NCI-H1048 (cell line): ENCODE data around the gene SEH1L.
"Not testable (repeated sequence)": the region's sequence is repeated elsewhere in the genome, so short reads cannot be mapped to it uniquely, and the experiment has no call there.

Experiments
- DNase-seq: peaks from one replicate; lab custom pipeline; 2025; lab: John Stamatoyannopoulos, UW

The SEH1L gene

DNA sequence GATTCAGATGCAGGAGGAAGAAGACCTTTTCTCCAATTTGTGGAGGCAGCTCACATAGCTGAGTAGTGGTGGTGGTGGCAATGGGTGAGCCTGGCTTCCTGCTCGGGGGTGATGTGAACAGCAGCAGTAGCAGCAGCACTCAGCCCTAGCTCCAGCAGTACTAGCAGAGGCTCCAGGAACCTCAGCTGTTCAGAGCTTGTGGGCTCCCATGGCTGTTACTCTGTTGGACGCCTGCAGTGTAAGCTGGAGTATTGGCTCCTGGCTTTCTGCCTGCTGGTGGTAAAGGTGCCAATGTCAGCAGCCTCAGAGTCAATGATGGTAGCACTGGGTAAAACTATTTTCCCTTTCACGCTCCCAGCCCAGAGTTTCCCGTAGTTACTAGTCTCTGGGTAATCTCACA lies 3.1 kb upstream of the SEH1L start:
- DNase-seq, result no peak

DNA sequence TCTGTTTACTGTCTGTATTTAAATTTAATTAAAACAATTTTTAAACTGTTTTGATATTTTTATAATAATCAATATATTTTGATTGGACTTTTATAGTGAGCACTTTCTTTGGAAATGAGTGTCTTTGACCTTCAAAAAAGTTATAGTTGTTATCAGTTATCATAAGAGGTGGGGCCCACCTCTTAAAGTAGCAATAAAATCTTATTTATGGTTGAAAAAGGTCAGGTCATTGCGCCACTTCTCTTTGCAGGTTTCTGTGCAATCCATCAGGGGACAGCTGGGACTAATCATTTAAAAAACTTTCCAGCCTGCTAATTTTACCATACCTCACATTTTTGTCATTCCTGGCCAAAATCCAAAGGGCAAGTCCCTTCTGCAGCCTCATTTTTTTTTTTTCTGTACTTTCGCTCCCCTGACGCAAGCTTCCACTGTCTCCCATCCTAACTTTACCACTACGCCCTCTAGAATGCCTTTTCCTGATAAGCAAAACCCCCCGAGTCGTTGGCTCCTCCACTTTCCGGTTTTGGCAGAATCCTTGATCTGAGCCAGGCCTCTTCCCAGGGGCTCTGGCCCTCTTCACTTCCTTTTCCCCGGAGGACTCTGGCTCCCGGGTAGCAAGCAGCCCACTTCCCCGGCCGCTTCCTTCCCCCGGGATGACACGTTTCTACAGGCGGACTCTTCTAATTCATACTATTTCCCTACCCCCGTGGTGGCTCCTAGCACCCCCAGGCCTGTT lies 1.1 kb upstream of the SEH1L start:
- no peak for DNase-seq

DNA sequence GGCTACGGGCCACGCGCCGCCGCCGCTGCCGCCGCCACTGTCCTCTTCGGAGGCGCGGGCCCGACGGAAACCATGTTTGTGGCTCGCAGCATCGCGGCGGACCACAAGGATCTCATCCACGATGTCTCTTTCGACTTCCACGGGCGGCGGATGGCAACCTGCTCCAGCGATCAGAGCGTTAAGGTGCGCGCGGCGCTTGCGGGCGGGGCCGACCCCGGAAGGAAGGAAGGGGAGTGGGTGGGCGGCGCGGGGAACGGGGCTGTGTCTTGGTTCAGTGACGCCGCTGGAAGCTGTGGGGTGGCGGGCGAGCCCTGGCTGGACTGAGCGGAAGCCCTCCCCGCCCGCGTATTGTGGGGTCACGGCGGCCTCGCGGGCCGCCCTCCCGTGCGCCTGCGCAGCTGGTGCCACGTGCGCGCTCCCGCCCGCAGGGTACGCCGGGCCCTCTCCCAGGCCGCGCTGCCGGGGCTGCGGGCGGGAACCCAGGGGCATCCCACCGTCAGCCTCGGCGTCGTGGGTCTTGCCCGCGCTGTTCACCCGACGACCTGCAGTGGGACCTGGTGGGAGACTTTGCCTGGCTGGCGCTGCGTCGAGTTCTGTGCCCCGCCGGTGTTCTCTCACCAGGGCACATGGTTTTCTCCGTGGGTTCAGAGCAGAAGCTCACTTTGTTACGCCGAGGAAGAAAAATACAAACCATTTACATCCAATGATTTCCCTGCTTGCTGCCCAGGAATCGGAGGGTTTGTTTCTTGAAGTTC lies 416 bp downstream of the SEH1L start:
- DNase-seq, result peak; percentile 58

DNA sequence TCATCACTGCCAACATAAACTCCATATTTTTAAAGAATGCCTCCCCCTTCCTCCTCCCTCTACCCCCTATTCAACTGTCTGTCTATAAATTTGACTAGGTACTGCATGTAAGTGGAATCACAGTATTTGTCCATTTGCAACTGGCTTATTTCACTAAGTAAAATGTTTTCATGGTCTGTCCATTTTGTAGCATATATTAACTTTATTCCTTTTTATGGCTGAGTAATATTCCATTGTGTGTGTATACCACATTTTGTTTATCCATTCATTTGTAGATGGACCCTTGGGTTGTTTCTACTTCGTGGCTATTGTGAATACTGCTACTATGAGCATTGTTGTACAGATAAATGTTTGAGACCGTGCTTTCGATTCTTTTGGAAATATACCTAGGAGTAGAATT lies 10.7 kb downstream of the SEH1L start:
- no peak for DNase-seq

- DNase-seq, result no peak
Measured at GRCh38 chr18:12960395-12960794, 12.6 kb downstream of the SEH1L start.

DNA sequence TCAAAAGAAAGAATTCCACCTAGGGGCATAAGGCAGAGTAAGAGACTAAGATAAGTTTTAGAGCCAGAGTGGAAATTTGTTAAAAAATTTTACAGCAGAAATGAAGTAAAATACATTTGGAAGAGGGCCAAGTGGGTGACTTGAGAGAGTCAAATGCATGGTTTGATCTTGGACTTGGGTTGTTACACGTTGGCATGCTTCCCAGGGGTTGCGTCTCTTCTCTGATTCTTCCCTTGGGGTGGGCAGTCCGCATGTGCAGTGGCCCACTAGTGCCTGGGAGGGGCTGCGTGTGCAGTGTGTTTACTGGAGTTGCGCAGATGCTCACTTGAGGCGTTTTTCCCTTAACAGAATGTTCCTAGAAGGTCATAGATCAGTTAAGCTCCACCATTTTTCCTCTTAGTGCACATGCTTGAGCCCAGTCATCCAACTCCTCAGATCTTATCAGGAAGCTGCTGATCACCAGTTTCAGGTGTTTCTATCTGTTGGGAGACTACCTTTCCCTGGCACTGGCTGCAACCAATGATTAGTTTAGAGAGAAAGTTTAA lies 13.1 kb downstream of the SEH1L start:
- no peak for DNase-seq

GRCh38 chr18:12963069-12963468 lies 15.3 kb downstream of the SEH1L start:
- DNase-seq, result no peak

- DNase-seq, result no peak
Measured at GRCh38 chr18:12968115-12968514, 20.3 kb downstream of the SEH1L start.

DNA sequence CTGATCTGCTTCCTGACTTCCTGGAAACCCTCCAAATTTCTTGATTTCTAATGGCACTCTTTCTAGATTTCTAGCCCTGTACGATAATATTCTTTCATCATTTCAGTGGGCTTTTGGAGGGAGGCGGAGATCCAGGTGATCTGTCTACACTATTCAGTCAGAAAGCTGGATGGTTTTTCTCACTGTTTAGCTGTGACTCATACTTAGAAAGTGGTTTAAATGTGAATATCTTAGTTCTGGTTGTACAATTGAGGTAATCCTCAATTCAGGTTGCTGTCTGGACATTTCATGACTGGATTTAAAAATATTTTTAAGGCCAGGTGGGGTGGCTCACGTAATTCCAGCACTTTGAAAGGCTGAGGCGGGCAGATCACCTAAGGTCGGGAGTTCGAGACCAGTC lies 20.8 kb downstream of the SEH1L start:
- DNase-seq, result no peak

GRCh38 chr18:12973562-12974213 lies 25.9 kb downstream of the SEH1L start:
- DNase-seq, result no peak

DNA sequence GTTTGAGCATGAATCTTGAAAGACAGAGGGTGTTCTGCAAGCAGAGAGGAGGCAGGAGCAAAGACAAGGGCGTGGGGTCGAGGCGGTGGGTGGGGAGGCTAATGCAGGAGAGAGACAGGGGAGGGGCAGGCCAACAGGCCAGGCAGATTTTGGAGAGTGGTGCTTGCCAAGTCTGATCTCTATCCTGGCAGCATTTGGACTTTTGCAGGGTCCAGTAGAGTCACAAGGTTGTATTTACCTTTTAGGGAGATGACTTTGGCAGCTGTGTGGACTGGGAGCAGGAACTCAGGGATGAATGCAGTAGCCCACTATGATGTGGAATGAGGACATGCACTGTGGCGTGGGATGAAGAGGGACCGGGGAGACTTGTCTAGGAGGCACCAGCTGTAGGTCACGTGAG lies 27.7 kb downstream of the SEH1L start:
- no peak for DNase-seq

- DNase-seq, result no peak
Measured at GRCh38 chr18:12976305-12976704, 28.5 kb downstream of the SEH1L start.

DNA sequence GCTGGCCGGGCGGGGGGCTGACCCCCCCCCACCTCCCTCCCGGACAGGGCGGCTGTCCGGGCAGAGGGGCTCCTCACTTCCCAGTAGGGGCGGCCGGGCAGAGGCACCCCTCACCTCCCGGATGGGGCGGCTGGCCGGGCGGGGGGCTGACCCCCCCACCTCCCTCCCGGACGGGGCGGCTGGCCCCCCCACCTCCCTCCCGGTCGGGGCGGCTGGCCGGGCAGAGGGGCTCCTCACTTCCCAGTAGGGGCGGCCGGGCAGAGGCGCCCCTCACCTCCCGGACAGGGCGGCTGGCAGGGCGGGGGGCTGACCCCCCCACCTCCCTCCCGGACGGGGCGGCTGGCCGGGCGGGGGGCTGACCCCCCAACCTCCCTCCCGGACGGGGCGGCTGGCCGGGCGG lies 32.3 kb downstream of the SEH1L start:
- not testable (repeated sequence) for DNase-seq

- no peak for DNase-seq
Measured at GRCh38 chr18:12989397-12990122, 41.7 kb downstream of the SEH1L start.

GRCh38 chr18:12990123-12990475 lies 42.3 kb downstream of the SEH1L start:
- DNase-seq, result no peak

DNA sequence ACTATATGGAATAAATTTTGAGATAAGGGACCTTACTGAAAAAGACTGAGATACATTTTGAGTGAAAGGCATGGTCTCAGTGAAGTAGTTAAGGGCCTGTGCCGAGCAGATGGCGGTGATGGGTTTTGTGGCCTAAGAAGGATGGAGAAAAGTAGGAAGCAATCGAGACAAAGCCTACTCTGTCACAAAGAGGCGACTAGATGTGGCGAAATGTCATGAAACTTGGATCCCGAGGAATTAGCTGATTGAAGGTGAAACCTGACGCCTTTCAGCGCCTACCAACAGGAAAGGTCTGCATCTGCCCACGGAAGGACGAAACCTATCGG lies 42.8 kb downstream of the SEH1L start:
- DNase-seq, result no peak

DNA sequence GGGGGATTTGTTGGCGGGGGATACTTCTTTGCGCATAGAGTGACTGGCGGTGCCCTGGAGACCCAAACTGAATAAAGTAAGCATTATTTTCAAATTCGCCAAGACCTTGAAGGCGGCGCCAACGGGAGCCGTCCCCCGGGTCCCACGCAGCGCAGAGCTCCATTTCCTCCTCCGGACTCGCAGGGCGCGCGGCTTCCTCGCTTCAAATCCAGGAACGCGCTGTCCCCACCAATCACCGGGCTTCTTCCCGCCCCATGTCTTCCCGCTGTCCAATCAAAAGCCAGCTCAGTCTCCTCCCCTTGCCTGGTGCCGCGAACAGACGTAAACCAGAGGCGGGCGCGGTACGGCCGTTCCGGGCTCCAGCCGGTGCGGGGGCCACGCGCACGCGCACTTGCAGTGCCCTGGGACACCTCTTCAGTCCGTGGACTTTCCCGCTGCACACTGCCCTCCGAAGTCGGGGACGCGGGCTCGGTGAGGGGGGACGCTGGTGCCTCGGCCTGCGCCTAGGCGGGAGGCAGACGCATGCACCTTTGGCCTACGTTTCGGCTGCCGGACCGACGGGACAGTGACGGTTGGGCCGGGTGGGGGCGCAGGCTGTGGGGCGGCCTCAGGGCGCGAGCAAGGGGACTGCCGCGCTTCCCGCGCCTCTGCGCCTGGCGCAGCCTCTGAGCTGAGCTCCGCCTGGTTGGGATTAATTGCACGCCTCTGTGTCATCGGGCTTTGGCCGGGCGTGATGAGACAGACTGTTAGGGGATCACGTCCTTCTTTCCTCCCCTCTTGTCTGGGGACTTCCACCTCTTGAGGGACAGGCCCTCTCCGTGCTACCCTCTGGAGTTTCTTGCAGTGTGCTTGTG lies 43.4 kb downstream of the SEH1L start, which contains the start of gene CEP192:
Gene CEP192, plus strand, starts transcription at position 396 of the 854 bp plus-strand sequence. CDS start 8,063 bp downstream, outside the sequence.
- DNase-seq, result peak; percentile 85

GRCh38 chr18:12991821-12992179 lies 44.0 kb downstream of the SEH1L start:
- DNase-seq, result no peak

GRCh38 chr18:12993439-12993838 lies 45.6 kb downstream of the SEH1L start:
- DNase-seq, result no peak

DNA sequence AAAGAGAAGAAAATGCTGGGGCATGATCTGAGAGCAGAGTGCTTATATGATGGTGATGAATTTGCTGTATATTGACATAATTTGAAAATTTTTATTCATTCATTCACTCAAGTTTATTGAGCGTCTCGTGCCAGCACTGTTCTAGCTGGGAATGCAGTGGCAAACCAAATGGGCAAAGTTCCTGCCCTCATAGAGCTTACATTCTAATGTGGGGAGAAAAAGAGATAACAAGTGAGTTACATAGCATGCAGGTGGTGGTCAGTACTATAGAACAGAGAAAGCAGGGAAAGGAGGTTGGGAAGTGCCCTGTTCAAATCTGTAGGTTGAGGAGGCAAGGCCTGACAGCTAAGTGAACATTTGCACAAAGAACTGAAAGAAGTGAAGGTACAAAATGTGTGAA lies 47.6 kb downstream of the SEH1L start:
- DNase-seq, result no peak

GRCh38 chr18:12995952-12996477 lies 48.2 kb downstream of the SEH1L start:
- no peak for DNase-seq
